BE2C (cell line): ENCODE measurements around the gene NABP1.

ENCODE experiments used
- DNase-seq: peaks from one replicate; pipeline ENCODE4 v3.0.0-alpha.2; 2020
- H3K27me3 ChIP-seq: fragments of 250-450 bp; sonication (Bioruptor Pico); 2 replicates; pipeline ENCODE4 v1.5.1; 2020; ENCODE audit warnings: mild to moderate bottlenecking
- H3K36me3 ChIP-seq: fragments of 250-450 bp; sonication (Bioruptor Pico); 2 replicates; pipeline ENCODE4 v1.5.1; 2020; ENCODE audit warnings: mild to moderate bottlenecking
- H3K4me1 ChIP-seq: fragments of 250-450 bp; sonication (Bioruptor Pico); 2 replicates; pipeline ENCODE4 v1.5.1; 2020
- H3K4me3 ChIP-seq: 2 replicates; pipeline ENCODE4 v1.5.1; 2011; ENCODE audit warnings: low read depth, low read length
- H3K9me3 ChIP-seq: fragments of 250-450 bp; sonication (Bioruptor Pico); 2 replicates; pipeline ENCODE4 v1.5.1; 2020
- CTCF ChIP-seq: IDR thresholded peaks from 2 replicates; pipeline ENCODE4 v1.5.1; 2012; ENCODE audit warnings: mild to moderate bottlenecking, low read depth, low read length

The NABP1 gene

GRCh38 chr2:191645434-191646162, 32.3 kb upstream of the NABP1 start:
- TF ChIP-seq CTCF, result no peak
- Histone ChIP-seq H3K4me1 (no peaks in the 10 kb centered on the region), H3K27me3 (no peaks in the 10 kb centered on the region), H3K36me3 (no peaks in the 10 kb centered on the region), H3K9me3 (no peaks in the 10 kb centered on the region), H3K4me3 (no peak overlapping the region)
- no peak for DNase-seq

GRCh38 chr2:191646163-191646902, 31.6 kb upstream of the NABP1 start:
- H3K36me3 ChIP-seq, result no peaks in the 10 kb centered on the region
- H3K4me1 ChIP-seq, result no peaks in the 10 kb centered on the region
- H3K27me3 ChIP-seq, result no peaks in the 10 kb centered on the region
- DNase-seq, result no peak
- H3K4me3 ChIP-seq, result no peak overlapping the region
- no peaks in the 10 kb centered on the region for H3K9me3 ChIP-seq
- TF ChIP-seq CTCF, result no peak

GRCh38 chr2:191649519-191649918, 28.4 kb upstream of the NABP1 start:
- no peaks in the 10 kb centered on the region for H3K9me3 ChIP-seq
- H3K27me3 ChIP-seq, result no peaks in the 10 kb centered on the region
- no peaks in the 10 kb centered on the region for H3K4me1 ChIP-seq
- no peak for TF ChIP-seq CTCF
- no peak overlapping the region for H3K4me3 ChIP-seq
- H3K36me3 ChIP-seq, result no peaks in the 10 kb centered on the region
- no peak for DNase-seq

DNA sequence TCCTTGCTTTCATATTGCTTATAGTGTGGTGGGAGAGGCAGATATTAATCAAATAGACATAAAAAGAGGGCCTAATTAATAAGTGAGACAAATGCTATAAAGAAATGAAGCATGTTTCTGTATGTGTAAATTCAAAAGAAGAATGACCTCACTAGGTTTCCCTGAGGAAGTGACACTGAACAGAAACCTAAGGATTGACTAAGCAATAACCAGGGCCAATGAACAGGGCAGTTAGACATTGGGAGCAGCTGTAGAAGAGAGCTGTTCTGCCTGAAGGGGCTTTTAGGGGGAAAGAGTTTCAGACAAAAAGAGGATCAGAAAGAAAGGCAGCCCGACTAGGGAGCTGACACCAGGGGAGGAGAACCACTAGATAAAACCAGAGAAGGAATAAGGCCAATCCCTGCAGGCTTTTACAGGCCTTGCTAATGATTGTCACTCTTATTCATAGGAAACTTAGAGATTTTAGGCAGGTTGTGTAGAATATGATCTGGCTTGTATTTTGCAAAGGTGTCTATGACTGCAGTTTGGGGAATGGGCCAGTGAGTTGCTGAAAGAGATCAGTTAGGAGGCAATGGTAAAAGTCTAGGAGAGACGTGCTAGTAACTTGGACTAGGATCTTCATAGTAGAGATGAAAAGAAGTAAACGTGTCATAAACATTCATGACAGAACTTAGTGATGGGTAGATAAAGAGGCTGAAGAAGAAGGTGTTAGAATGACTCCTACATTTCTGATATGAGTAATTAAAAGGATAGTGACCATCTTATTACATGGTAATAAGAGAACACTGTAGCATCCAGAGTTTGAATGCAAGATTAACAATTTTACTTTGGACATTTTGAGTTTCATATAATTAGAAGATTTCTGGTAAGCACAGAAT, 26.8 kb upstream of the NABP1 start:
- no peak for DNase-seq
- H3K9me3 ChIP-seq, result no peaks in the 10 kb centered on the region
- H3K27me3 ChIP-seq, result no peaks in the 10 kb centered on the region
- no peak for TF ChIP-seq CTCF
- no peaks in the 10 kb centered on the region for H3K36me3 ChIP-seq
- no peak overlapping the region for H3K4me3 ChIP-seq
- no peaks in the 10 kb centered on the region for H3K4me1 ChIP-seq

- Histone ChIP-seq H3K4me1 (no peaks in the 10 kb centered on the region), H3K4me3 (no peak overlapping the region), H3K36me3 (no peaks in the 10 kb centered on the region), H3K9me3 (no peaks in the 10 kb centered on the region), H3K27me3 (no peaks in the 10 kb centered on the region)
- TF ChIP-seq CTCF, result no peak
- no peak for DNase-seq
Measured at GRCh38 chr2:191653667-191654391, 24.1 kb upstream of the NABP1 start.
